Heart right ventricle (tissue), 16 donors: Measurements from ENCODE around the gene FOXN3. TPM values are rescaled to one million over a fixed set of nuclear protein-coding genes. Genes with fewer than 3 reads are reported as not detected.

Source experiments
- ATAC-seq, 8 donors: fragments of 200-7000 bp; cut with Tn5 transposase; one replicate each; pipeline ENCODE4 v1.9.1; 2020; ENCODE audit warnings: mild to moderate bottlenecking in 8 of 8, moderate library complexity in 8 of 8, moderate number of reproducible peaks in 1 of 8
- DNase-seq, 2 donors: peaks; one replicate each; pipeline ENCODE4 v3.0.0-alpha.2; 2020
- H3K27ac ChIP-seq, 10 donors: fragments of 200-600 bp; sonication (generic) in 2 of 10; one replicate each; pipeline versions ENCODE4 v1.5.0 to v1.8.0; 2020 to 2022; ENCODE audit warnings: mild to moderate bottlenecking in 3 of 10
- H3K27me3 ChIP-seq, 7 donors: fragments of 200-600 bp; one replicate each; pipeline ENCODE4 v1.8.0; 2021 to 2022; ENCODE audit warnings: mild to moderate bottlenecking in 2 of 7
- H3K36me3 ChIP-seq, 9 donors: fragments of 200-600 bp; sonication (generic) in 1 of 9; one replicate each; pipeline versions ENCODE4 v1.5.0 to v1.8.0; 2020 to 2022; ENCODE audit warnings: mild to moderate bottlenecking in 2 of 9
- H3K4me1 ChIP-seq, 9 donors: fragments of 200-600 bp; sonication (generic) in 1 of 9; one replicate each; pipeline versions ENCODE4 v1.5.0 to v1.8.0; 2020 to 2022; ENCODE audit warnings: mild to moderate bottlenecking in 4 of 9
- H3K4me3 ChIP-seq, 10 donors: fragments of 200-600 bp; sonication (generic) in 2 of 10; one replicate each; pipeline versions ENCODE4 v1.5.0 to v1.8.0; 2020 to 2022; ENCODE audit warnings: mild to moderate bottlenecking in 7 of 10, moderate library complexity in 2 of 10
- H3K9me3 ChIP-seq, 11 donors: fragments of 200-600 bp in 10 of 11; sonication (generic) in 2 of 11; one replicate each; pipeline versions ENCODE4 v1.5.0 to v1.8.0; 2013 to 2022; ENCODE audit warnings: mild to moderate bottlenecking in 2 of 11, control low read depth in 1 of 11, moderate library complexity in 1 of 11
- WGBS, 2 donors: extraction: QIAGEN DNeasy Blood & Tissue Kit; methylation state at CpG; one replicate each; pipeline ENCODE4 v1.1.7; 2013; ENCODE audit warnings: inconsistent platforms in 1 of 2; 5-methylcytosine and 5-hydroxymethylcytosine counted together
- intact Hi-C, 10 donors: fragments of 100-400 bp; cut with DNase I; formaldehyde crosslinking; loops; one replicate each; pipeline versions ENCODE4 v1.11.1 to v1.14.2; 2022
- polyA plus RNA-seq, 2 donors: library from polyadenylated mRNA; stranded (reverse); fragments of 200-250 nt; gene quantifications; one replicate each; pipeline ENCODE4 v1.2.3, GENCODE V29; 2013
- total RNA-seq, 10 donors: library from RNA; stranded (reverse); fragmentation: NEBNext Ultra II Directional in 3 of 10; extraction: Animal tissue kit (Norgen Biotek cat#: 25700) in 3 of 10; gene quantifications; one replicate each; pipeline versions ENCODE4 v1.2.1 to v1.2.4, GENCODE V29; 2021 to 2023
- TF ChIP-seq, protein P1 (sequence below), 9 donors: fragments of 200-600 bp; sonication (generic) in 2 of 9; IDR thresholded peaks; one replicate each; pipeline versions ENCODE4 v1.5.0 to v1.8.0; 2021 to 2022; ENCODE audit warnings: antibody characterized with exemption in 9 of 9, mild to moderate bottlenecking in 5 of 9, moderate library complexity in 1 of 9
- donor health status: Arrhythmogenic right ventricular cardiomyopathy.
- donor health status: ischemic (EF 13 %, LVEDD 7.1; RV severe dilation, severe dysfunction).
- donor health status: healthy with polysubstance abuse.
- donor health status: DM: no; HTN: yes; CAD: no.
- donor health status: DM: no; HTN: no; CAD: no.
- donor health status: ischemic (EF 25% LVEDD 6.9; RV normal size, moderate dysfunction).
- donor health status: ischemic (EF 25% LVEDD 5.7; RV mildly dilated, moderate dysfunction).
- donor health status: healthy.
- donor health status: DM: yes; HTN: yes; CAD: no.
- donor health status: Ischemic cardiomyopathy.
- donor health status: ischemic (EF 35%, LVEDD 5.7; RV mildly dilated, moderate dysfunction).
- donor health status: nonischemic (EF 11% LVEDD 7.7; RV severe dilation, severe dysfunction).
- donor health status: DM: yes; HTN: yes; CAD: no.
- donor health status: PGD.
- donor health status: ischemic (EF 29% LVEDD 5.4; RV normal size, mild dysfunction).
- donor health status: nonischemic (EF 23%, LVEDD 6.1; RV moderate dilation, normal function).

The FOXN3 gene
- total and polyA plus RNA-seq, 12 donors, result 13.0 to 150 (median 107) TPM

DNA sequence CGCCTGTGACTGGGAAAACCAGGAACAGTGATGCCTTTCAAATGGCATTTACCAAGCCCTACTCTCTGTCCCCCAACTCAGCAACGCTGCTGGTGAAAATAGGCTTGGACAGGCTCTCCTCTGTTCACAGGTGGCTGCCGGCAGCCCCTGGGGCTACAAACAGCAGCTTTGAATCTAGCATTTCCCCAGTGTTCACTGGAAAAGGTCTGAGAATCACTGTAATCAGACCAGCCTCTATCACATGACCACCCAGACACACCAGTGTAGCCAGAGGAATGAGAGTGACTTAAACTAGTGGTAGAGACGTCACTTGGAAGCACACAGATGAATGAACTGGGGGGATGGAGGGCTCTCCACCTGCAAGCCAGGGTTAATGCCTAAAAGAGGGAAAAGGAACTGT is 151.8 kb downstream of the FOXN3 start:
- H3K27ac ChIP-seq, result no peak overlapping the region
- H3K9me3 ChIP-seq, result no peaks in the 10 kb centered on the region
- no peaks in the 10 kb centered on the region for H3K27me3 ChIP-seq
- H3K36me3 ChIP-seq, result peaks cover 0 to 5% (median 0%) of the 10 kb centered on the region in 9 donors
- DNase-seq (no peak), ATAC-seq (no peak)
- TF ChIP-seq, protein P1, sequence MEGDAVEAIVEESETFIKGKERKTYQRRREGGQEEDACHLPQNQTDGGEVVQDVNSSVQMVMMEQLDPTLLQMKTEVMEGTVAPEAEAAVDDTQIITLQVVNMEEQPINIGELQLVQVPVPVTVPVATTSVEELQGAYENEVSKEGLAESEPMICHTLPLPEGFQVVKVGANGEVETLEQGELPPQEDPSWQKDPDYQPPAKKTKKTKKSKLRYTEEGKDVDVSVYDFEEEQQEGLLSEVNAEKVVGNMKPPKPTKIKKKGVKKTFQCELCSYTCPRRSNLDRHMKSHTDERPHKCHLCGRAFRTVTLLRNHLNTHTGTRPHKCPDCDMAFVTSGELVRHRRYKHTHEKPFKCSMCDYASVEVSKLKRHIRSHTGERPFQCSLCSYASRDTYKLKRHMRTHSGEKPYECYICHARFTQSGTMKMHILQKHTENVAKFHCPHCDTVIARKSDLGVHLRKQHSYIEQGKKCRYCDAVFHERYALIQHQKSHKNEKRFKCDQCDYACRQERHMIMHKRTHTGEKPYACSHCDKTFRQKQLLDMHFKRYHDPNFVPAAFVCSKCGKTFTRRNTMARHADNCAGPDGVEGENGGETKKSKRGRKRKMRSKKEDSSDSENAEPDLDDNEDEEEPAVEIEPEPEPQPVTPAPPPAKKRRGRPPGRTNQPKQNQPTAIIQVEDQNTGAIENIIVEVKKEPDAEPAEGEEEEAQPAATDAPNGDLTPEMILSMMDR (IDR thresholded peaks at IDR 0.05), result no peak
- WGBS, 2 donors, result 80 to 86% methylated on average over 4 of the region's 4 CpGs
- H3K4me3 ChIP-seq, result no peak overlapping the region
- intact Hi-C loops, result no loop called here
- peaks cover 6 to 70% (median 36%) of the 10 kb centered on the region in 9 donors for H3K4me1 ChIP-seq

DNA sequence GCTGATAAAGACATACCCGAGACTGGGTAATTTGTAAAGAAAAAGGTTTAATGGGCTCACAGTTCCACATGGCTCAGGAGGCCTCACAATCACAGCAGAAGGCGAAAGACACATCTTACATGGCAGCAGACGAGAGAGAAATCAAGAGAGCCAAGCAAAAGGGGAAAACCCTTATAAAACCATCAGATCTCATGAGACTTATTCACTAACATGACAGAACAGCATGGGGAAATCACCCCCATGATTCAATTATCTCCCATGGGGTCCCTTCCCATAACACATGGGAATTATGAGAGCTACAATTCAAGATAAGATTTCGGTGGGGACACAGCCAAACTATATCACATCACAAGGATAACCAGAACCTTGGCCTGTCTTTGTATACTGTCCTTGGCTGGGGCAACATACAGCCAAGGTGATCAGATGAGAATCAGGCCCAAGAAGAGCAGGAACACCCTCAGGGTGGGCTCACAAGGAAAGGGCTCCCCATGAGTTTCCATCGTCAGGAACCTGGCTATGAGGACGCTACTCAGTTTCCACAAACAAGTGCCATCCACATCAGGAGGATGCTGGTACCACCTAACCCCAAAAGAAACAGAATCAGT is 152.7 kb downstream of the FOXN3 start:
- ATAC-seq (no peak), DNase-seq (no peak)
- Histone ChIP-seq H3K27ac (no peak overlapping the region), H3K4me1 (peaks cover 7 to 65% (median 30%) of the 10 kb centered on the region in 9 donors), H3K4me3 (no peak overlapping the region), H3K27me3 (no peaks in the 10 kb centered on the region), H3K36me3 (peaks cover 0 to 5% (median 0%) of the 10 kb centered on the region in 9 donors), H3K9me3 (peaks cover 0 to under 1% (median 0%) of the 10 kb centered on the region in 11 donors)
- TF ChIP-seq, protein P1 (IDR thresholded peaks at IDR 0.05), result no peak
- intact Hi-C loops, result no loop called here
- 82 to 84% methylated on average over 6 of the region's 6 CpGs for WGBS, 2 donors

DNA sequence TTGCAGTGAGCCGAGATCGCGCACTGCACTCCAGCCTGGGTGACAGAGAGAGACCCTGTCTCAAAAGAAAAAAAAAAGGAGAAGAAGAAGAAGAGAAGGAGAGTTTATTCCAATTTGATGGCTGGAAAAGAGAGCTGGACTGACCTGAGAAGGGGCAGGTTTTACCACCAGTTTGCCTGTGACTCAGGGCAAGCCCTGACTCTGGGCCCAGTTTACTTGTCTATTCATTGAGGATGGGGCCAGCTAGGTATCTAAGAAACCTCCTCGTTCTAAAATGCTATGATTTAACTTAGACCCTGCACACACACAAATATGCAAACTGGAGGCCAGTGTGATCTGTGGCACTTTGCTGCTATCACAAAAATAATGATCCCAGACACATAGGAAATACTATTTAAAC is 155.0 kb downstream of the FOXN3 start:
- H3K9me3 ChIP-seq, result peaks cover 0 to 4% (median 0%) of the 10 kb centered on the region in 11 donors
- H3K4me3 ChIP-seq, result no peak overlapping the region
- H3K27ac ChIP-seq, result no peak overlapping the region
- no peak for DNase-seq
- 93 to 96% methylated on average over 4 of the region's 4 CpGs for WGBS, 2 donors
- intact Hi-C loops, result no loop called here
- ATAC-seq, result no peak
- TF ChIP-seq, protein P1 (IDR thresholded peaks at IDR 0.05), result no peak
- peaks cover 0 to 12% (median 0%) of the 10 kb centered on the region in 9 donors for H3K36me3 ChIP-seq
- H3K27me3 ChIP-seq, result no peaks in the 10 kb centered on the region
- H3K4me1 ChIP-seq, result peaks cover 1 to 47% (median 10%) of the 10 kb centered on the region in 9 donors

DNA sequence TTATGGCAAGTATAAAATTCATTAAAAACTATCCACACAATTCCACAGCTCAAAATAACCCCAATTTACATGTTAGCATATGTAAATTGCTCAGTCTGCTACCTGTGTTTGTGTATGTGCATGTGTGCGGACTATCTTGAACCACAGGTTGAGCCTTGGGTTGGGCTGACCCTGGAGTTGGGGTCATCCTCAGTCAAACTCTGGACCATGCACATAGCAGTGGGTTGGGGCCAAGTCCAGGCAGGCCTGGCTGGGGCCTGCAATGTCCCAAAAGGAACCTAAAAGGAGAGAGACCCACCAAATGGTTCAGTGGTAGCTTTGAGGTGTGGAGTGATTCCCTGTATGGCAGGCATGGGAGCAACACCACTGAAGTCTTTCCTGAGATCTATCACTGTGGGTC is 156.1 kb downstream of the FOXN3 start:
- TF ChIP-seq, protein P1 (IDR thresholded peaks at IDR 0.05), result no peak
- WGBS, 2 donors, result 100% methylated on average over 1 of the region's 1 CpG
- DNase-seq, result no peak

More for the DNA sequence above, 156.1 kb downstream of the FOXN3 start:
- no peaks in the 10 kb centered on the region for H3K27me3 ChIP-seq
- no peak overlapping the region for H3K27ac ChIP-seq
- peaks cover 4 to 51% (median 18%) of the 10 kb centered on the region in 9 donors for H3K4me1 ChIP-seq
- H3K36me3 ChIP-seq, result peaks cover 0 to 12% (median 0%) of the 10 kb centered on the region in 9 donors
- peaks cover 0 to 4% (median 0%) of the 10 kb centered on the region in 11 donors for H3K9me3 ChIP-seq
- no peak overlapping the region for H3K4me3 ChIP-seq
- intact Hi-C loops, result no loop called here
- no peak for ATAC-seq
